ENCODE results near the gene AADACL3. TPM values are rescaled to one million over a fixed set of nuclear protein-coding genes. Genes with fewer than 3 reads are reported as not detected.
"Not testable (repeated sequence)": the region's sequence is repeated elsewhere in the genome, so short reads cannot be mapped to it uniquely, and the experiment has no call there.

Gene AADACL3
- total and polyA plus RNA-seq, 10 of the 15 experiments (the other 5 are each of a cell fraction or from before 2014, with no cell fraction given) = not detected

- Histone ChIP-seq H3K27me3 (replicated peaks in 1 of 2; ENCODE audit: control insufficient read depth in 2 of 2, insufficient read depth in 2 of 2, low read length in 1 of 2) (no peaks in the 10 kb centered on the region), H3K9me3 (replicated peaks; ENCODE audit: control insufficient read depth, insufficient read depth, low read length) (no peaks in the 10 kb centered on the region), H3K4me3 (no peak overlapping the region), H3K9ac (ENCODE audit: control insufficient read depth, insufficient read depth, low read length) (no peak overlapping the region), H3K79me2 (ENCODE audit: control insufficient read depth, insufficient read depth, low read length) (no peaks in the 10 kb centered on the region), H4K20me1 (ENCODE audit: control insufficient read depth, insufficient read depth) (no peaks in the 10 kb centered on the region), H3K36me3 (ENCODE audit: control insufficient read depth in 2 of 2, insufficient read depth in 2 of 2, low read length in 1 of 2) (no peaks in the 10 kb centered on the region), H3K27ac (ENCODE audit: control insufficient read depth, insufficient read depth) (no peak overlapping the region), H2AFZ (ENCODE audit: control insufficient read depth, low read depth, low read length) (no peak overlapping the region), H3K4me2 (ENCODE audit: control insufficient read depth, insufficient read depth) (no peak overlapping the region), H3K4me1 (ENCODE audit: control insufficient read depth, insufficient read depth, low read length) (no peaks in the 10 kb centered on the region)
- FAIRE-seq = no peak
- ChIA-PET SMC1A (ENCODE audit: uncharacterized antibody, unreplicated experiment) (no interaction called here), CTCF (no interaction called here), RAD21 (ENCODE audit: unreplicated experiment) (no interaction called here), POLR2A (no interaction called here)
- no TSS peak for BruUV-seq (replicated peaks)
- WGBS (ENCODE audit: insufficient coverage, insufficient replicate concordance, low lambda C conversion rate, missing lambda C conversion rate) = 22% methylated on average over 8 of the region's 8 CpGs
- no peak for DNase-seq (ENCODE audit: low read depth, low spot score)
- no peak for ATAC-seq
- intact Hi-C loops (cut with micrococcal nuclease; ENCODE audit: unreplicated experiment) (no loop called here), in situ Hi-C loops (cut with MboI) (no loop called here)
- no peak for TF ChIP-seq SMAD5 (IDR thresholded peaks at IDR 0.05; ENCODE audit: low read depth)
- TF ChIP-seq CBFB (IDR thresholded peaks at IDR 0.05; ENCODE audit: low read depth) = no peak
- no peak for TF ChIP-seq NFYA (IDR thresholded peaks at IDR 0.05; ENCODE audit: borderline replicate concordance, low read depth, low read length)
- TF ChIP-seq TAF1 (IDR thresholded peaks at IDR 0.05; ENCODE audit: borderline replicate concordance, low read depth, low read length) = no peak
- TF ChIP-seq MXI1 (IDR thresholded peaks at IDR 0.05; ENCODE audit: low read depth, low read length) = no peak
- TF ChIP-seq ATF7 (IDR thresholded peaks at IDR 0.05; ENCODE audit: low read depth) = no peak
- no peak for TF ChIP-seq SP1 (IDR thresholded peaks at IDR 0.05; ENCODE audit: low read depth, low read length)
- TF ChIP-seq CHD1 (IDR thresholded peaks at IDR 0.05; ENCODE audit: low read depth, low read length) = no peak
- TF ChIP-seq EED (IDR thresholded peaks at IDR 0.05; ENCODE audit: low read depth) = no peak
- no peak for TF ChIP-seq ZNF592 (IDR thresholded peaks at IDR 0.05)
- TF ChIP-seq PKNOX1 (IDR thresholded peaks at IDR 0.05) = no peak
Observed at GRCh38 chr1:12712929-12713328, 3.0 kb upstream of the AADACL3 start.

- H3K9ac ChIP-seq (ENCODE audit: control insufficient read depth, insufficient read depth, low read length); H3K27ac ChIP-seq (ENCODE audit: control insufficient read depth, insufficient read depth); CTCF ChIA-PET; DNase-seq (ENCODE audit: low read depth, low spot score); H3K4me1 ChIP-seq (ENCODE audit: control insufficient read depth, insufficient read depth, low read length); H3K9me3 ChIP-seq (replicated peaks; ENCODE audit: control insufficient read depth, insufficient read depth, low read length); H2AFZ ChIP-seq (ENCODE audit: control insufficient read depth, low read depth, low read length); H4K20me1 ChIP-seq (ENCODE audit: control insufficient read depth, insufficient read depth); H3K79me2 ChIP-seq (ENCODE audit: control insufficient read depth, insufficient read depth, low read length); H3K4me2 ChIP-seq (ENCODE audit: control insufficient read depth, insufficient read depth); BruUV-seq (replicated peaks); FAIRE-seq; H3K36me3 ChIP-seq (ENCODE audit: control insufficient read depth in 2 of 2, insufficient read depth in 2 of 2, low read length in 1 of 2); SMC1A ChIA-PET (ENCODE audit: uncharacterized antibody, unreplicated experiment); in situ Hi-C loops (cut with MboI); ATAC-seq; RAD21 ChIA-PET (ENCODE audit: unreplicated experiment); intact Hi-C loops (cut with micrococcal nuclease; ENCODE audit: unreplicated experiment); H3K4me3 ChIP-seq; POLR2A ChIA-PET; H3K27me3 ChIP-seq (replicated peaks in 1 of 2; ENCODE audit: control insufficient read depth in 2 of 2, insufficient read depth in 2 of 2, low read length in 1 of 2): not testable (repeated sequence)
- 22% methylated on average over 5 of the region's 5 CpGs for WGBS (ENCODE audit: insufficient coverage, insufficient replicate concordance, low lambda C conversion rate, missing lambda C conversion rate)
Observed at GRCh38 chr1:12713651-12714050, 2.3 kb upstream of the AADACL3 start.

Measured in GM12878 (cell line).